Measurements from ENCODE around the gene TYW3.
A peak's percentile ranks its signal among the peaks of the same experiment; 100 is the strongest.

DNA sequence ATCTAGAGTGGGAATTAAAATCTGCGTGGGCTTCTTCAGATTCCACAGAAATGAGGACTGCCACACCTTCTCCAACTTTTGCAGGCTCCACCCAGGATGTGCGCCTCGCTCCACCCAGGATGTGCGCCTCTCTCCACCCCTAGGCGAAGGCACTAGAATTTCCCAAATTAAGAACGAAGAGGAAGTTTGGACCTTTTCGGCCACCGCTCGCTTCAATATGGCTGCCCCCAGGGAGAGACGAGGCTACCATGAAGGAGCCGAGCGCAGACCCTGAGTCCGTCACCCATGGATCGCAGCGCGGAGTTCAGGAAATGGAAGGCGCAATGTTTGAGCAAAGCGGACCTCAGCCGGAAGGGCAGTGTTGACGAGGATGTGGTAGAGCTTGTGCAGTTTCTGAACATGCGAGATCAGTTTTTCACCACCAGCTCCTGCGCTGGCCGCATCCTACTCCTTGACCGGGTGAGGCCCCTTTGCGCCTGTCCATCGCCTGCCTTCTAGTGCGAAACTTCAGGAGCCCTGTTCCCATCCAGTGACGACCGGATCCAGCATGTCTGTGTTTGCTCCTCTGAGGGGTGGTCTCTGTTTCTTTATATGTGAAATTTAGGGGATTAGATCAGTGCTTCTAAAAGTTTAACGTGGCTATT, at the start of gene TYW3, which contains the start of gene CRYZ:
- TF ChIP-seq SP1 (IDR thresholded peaks at IDR 0.05) (no peak), ARNT (IDR thresholded peaks at IDR 0.05) (no peak), BHLHE40 (IDR thresholded peaks at IDR 0.05; ENCODE audit: borderline replicate concordance) (no peak), FOXA1 (IDR thresholded peaks at IDR 0.05) (no peak), NFRKB (IDR thresholded peaks at IDR 0.05) (peak; percentile 81), FOXK2 (IDR thresholded peaks at IDR 0.05) (no peak), CTBP1 (IDR thresholded peaks at IDR 0.05; ENCODE audit: borderline replicate concordance) (no peak), L3MBTL2 (conservative IDR thresholded peaks at IDR 0.05) (peak; percentile 64), ZNF384 (IDR thresholded peaks at IDR 0.05) (no peak), TARDBP (IDR thresholded peaks at IDR 0.05) (no peak), SUZ12 (IDR thresholded peaks at IDR 0.05) (no peak)

Data from HEK293T (cell line).